GM19397 (cell line): ENCODE results near the gene PER2.
"Not testable (repeated sequence)": the region's sequence is repeated elsewhere in the genome, so short reads cannot be mapped to it uniquely, and the experiment has no call there.

Source experiments
- ATAC-seq: cut with Tn5 transposase; IDR thresholded peaks from one replicate; pipeline ENCODE4 v1.9.1; 2021; ENCODE audit warnings: mild to moderate bottlenecking, moderate library complexity; ENCODE audit not compliant: unreplicated experiment

The PER2 gene

DNA sequence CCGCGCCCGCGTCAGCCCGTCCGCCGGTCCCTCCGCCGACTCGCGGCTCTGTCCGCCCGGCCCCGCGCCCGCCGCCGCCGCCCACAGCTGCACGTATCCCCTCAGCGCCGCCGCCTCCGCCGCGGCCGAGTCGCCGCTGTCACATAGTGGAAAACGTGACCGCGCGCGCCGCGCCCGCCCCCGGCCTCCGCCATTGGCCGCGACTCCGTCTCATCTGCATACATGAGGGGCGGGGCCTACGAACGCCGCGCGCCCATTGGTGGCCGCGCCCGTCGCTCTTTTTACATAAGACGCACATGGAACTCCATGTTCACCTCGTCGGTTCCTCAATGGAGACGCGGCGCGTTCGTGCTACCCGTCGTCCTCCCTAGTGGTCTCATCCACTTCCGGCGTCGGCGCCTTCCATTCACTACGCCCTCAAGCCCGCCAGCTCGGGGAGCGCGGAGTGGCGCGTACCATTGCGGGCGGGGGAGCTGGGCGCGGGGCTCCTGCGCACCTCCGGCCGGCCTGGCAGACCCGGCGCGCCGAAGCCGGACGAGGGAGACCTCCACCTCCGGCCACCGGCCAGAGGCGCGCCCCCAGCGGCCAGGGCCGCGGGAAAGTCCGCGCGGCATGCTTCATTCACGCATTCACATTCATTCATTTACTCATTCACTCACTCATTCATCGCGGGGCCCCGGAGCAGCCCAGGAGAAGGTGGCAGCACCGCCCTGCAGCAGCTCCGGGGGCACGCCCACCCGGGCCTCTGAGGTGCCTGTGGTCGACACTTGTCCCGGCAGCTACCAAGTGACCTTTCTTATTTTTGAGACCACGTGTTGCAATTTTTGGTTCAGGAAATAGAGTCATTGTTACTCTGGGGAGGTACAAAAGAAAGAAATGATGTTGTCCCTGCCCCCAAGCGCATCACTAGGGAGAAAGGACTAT, 502 bp upstream of the PER2 start:
- ATAC-seq = peak; percentile 88

GRCh38 chr2:238286987-238287736, 1.2 kb downstream of the PER2 start:
- ATAC-seq = no peak

DNA sequence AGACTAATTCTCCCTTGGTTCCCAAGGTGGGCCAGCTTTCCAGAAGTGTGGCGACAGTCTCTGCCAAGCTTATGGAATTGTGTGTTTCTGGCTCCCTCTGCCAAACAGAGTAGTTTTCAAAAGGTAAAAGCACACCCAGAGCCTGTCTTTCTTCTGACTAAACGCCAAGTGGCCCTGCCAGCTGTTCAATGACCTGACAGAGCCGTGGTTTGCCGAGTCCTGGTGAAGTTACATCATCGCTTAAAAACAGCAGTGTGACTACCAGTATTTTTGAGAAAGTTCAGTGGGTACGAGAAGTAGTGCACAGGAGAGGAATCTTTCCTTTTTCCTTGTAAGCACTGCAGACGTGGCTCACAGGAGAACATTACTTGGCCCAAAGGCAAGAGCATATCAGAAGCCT, 1.9 kb downstream of the PER2 start:
- ATAC-seq = no peak

DNA sequence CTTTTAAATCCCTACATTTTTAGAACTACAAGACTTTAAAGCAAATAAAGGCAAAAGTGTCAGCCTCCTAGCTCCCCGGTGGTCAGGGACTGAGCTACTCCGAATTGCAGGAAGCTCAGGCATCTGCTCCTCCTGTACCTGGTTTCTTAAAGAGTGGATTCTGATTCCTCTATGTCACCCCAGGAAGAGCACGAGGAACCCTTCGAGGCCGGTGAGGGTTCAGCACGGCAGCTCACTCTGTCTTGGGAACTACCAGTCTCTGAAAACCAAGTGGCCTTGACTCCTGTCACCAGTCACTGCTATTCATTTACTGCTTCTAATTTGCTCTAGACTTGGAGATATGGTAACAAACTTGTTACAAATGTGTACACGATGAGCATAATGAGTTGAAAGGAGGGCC, 2.3 kb downstream of the PER2 start:
- ATAC-seq = no peak

- ATAC-seq = no peak
Measured at GRCh38 chr2:238285653-238286082, 2.7 kb downstream of the PER2 start.

DNA sequence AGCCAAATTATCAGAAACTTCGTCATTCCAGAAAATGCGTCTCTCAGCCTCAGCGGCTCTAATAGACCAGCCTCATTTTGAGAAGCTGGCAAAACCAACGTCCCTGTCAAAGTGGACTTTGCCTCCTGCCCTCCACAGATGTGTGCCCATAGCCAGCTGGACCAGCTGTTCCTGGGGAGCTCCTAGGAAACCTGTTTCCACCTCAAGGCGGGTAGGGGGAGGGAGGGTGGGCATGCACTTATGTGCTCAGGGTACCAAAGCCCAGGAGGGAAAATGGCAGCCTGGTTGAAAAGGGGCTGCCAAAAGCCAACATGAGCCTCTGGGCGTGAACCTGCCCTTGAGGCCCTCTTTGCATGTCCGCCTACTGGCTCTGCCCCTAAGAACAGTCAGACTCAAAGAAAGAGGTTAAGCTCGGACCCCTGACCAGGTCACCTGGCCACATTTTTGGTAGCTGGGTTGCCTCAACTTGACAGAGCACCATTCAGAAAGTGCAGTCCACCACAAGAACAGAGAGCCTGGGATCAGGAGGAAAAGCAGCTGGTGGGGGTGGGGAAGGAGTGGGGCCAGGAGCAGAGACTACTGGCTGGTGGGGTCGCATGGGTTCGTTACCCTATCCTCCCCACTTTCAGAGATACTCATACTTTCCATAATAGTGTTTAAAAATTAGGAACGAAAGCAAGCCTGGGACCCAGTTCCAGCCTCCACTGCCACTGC, 3.5 kb downstream of the PER2 start:
- ATAC-seq = no peak

DNA sequence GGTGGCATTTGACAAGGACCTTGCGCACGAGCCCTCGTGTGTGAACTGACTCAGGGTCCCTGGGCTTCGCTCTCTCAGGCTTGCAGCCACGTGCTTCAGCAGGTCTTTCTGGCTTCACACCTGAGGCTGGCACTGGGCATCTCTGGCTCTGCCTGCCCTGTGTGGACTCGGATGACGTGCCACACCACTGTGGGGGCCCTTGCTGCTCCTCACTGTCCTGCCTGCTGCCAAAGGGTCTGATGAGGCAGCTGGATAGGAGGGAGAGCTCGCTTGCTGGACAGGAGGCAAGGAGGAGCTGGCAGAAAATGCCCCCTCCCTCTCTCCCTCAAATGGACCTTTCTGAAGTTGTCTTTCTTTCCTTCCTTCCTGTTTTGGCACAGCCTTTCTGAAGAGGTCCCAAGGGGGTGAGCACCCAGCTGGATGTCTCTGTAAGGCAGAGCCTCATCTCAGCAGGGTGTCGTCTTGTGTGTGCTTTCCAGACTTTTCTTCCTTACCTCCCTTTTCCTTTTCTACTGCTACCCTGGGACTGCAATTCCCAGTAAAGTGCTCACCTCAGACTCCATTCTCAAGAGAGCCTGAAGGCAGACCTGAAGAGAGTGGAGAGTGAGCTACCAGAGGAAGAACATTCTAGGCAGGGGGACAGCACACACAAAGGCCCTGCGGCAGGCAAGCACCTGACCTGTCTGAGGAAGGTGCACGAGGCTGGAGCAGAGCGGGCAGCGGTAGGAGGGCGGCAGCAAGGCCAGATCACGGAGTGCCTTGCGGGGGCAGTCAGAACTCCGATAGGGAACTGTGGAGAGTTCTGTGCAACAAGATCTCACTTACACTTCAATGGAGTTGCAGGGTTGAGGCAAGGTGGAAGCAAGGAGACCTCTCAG, 5.3 kb downstream of the PER2 start:
- ATAC-seq = no peak

- ATAC-seq = no peak
Measured at GRCh38 chr2:238281826-238282480, 6.5 kb downstream of the PER2 start.

DNA sequence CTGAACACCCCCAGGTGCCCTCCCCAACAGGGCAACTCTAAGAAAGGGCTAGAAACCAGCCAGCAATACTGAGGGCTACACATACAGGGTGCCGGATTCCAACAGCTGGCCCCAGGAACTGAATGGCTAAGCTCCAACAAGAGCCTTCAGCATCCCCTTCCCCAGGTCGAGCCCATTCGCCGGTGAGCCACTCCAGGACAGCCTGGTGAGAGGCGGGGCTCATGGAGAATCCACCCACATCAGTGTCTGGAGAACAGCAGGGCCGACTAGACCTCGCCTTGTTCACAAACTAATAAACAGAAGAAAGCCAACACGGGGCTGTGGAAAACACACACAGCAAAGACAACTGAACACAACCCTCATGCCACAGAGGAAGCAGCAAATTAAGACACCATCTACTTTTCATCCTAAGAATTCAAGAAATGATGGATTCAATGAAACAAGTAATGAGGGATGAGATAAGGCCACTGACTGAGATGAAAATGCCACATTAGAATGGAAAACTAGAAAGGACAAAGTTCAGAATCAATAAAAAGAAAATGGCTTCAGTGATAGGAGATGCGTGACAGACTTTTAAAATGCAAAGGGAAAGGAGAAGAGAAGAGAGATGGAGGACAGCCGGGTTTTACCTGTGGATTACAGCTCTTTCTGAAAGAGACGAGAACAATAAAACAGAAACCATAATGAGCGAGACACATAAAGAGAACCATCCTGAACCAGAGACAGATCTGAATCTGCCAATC, 8.2 kb downstream of the PER2 start:
- no peak for ATAC-seq

DNA sequence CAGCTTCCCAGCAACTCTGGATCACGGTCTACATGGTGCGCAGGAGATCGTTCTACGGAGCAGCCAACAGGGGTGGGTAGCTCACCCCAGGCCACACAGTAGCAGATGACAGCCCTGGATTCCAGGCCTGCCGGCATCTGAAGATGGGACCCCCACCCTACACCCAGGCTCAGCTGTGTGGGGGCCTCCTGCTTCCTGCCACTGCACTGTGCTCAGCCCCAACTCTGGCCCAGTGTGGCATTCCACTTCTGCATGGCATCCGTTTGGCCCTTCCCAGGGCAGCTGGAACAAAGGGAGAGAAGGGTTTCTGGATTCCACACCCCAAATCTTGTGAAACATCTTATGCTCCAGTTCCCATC, 9.1 kb downstream of the PER2 start:
- ATAC-seq = no peak

DNA sequence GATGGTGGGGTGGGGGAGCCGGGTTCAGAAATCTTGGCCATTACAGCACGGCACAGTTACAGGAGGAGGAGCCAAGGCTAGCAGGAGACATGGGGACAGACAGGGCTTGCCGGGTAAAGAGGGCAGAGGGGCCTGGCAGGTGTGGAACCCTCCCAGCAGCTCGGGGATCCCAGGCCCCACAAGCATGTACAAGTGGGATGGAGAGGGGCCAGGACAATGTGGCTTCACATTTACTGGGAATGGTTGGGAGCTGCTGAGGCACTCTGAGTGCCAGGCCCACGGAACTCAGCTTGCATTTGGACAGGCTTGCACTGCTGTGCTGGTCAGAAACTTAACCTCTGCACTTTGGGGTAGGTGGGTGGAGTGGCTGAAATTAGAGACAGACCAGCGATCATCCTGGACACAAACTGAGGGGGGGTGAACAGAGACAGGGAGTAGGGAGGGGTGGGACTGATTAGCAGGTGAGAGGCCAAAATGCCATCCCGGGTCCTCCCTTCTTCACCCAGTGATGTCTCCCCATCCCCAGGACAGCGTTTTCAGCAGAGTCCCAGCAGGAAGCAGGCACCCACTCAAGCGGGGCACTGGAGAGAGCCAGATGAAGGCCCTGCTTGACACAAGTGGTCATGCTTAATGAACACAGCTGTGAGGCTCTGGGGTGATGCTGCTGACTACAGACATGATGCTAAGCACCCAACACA, 9.6 kb downstream of the PER2 start:
- no peak for ATAC-seq

DNA sequence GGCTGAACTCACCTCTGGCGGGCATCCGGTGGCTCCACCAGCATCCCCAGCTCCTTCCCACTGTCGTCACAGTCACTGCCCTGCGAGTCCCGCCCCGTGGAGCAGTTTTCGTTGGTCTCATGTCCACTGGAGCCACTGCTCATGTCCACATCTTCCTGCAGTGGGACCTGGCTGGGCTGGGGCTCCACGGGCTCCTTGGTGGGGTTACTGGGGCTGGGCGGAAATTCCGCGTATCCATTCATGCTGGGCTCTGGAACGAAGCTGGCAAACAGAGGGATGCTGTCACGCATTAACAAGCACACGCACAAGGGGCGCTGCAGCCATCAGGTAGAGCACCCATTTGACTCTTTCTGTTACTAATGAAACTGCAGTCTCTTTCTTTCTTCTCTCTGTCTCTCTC, 10.7 kb downstream of the PER2 start:
- ATAC-seq = no peak

- no peak for ATAC-seq
Measured at GRCh38 chr2:238274152-238274865, 14.1 kb downstream of the PER2 start.

DNA sequence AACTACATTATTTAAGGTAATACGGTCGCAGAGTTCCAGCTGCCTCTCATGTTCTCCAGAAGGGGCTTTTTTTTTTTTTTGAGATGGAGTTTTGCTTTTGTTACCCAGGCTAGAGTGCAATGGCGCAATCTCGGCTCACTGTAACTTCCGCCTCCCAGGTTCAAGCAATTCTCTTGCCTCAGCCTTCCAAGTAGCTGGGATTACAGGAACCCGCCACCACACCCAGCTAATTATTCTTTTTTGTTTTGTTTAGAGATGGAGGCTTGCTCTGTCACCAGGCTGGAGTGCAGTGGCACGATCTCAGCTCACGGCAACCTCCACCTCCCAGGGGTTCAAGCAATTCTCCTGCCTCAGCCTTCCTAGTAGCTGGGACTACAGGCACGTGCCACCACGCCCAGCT, 15.0 kb downstream of the PER2 start:
- not testable (repeated sequence) for ATAC-seq

GRCh38 chr2:238272156-238272555, 16.3 kb downstream of the PER2 start:
- no peak for ATAC-seq

DNA sequence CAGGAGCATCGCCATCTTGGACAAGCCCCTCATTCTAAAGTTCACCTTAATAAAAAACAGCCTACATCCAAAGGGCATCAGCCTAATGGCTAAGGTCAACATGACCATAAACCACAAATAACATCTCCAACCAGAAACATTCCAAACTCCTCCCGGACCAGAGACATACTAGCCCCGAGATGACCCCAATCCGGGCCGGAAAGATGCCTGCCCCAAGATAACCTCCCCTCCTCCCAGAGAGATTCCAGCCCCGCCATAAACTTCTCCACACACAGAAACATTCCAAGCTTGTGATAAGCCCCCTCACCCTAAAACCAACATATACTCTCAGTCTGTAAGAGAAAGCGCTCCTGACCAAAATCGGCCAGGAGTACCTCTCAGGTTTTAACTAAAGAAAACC, 16.7 kb downstream of the PER2 start:
- not testable (repeated sequence) for ATAC-seq

DNA sequence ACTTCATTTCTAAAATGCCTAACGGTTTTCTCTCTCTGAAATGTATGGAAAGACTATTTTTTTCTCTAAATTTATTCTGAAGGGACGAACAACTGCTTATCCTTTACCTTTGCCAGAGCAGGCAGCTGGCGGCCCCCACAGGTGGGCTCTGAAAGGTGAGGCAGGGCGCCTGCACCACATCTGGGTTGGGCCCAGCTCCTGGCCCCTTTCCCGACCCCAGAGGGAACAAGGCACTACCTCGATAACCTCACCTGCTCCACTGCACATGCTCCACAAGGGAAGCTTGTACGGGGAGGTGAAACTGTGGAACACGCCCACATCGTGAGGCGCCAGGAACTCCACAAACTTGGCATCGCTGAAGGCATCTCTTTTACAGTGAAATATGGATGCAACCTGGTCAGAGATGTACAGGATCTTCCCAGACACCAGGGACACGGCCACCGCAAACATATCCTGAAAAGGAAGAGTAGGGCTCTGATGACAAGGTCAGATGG, 17.3 kb downstream of the PER2 start:
- ATAC-seq = no peak

DNA sequence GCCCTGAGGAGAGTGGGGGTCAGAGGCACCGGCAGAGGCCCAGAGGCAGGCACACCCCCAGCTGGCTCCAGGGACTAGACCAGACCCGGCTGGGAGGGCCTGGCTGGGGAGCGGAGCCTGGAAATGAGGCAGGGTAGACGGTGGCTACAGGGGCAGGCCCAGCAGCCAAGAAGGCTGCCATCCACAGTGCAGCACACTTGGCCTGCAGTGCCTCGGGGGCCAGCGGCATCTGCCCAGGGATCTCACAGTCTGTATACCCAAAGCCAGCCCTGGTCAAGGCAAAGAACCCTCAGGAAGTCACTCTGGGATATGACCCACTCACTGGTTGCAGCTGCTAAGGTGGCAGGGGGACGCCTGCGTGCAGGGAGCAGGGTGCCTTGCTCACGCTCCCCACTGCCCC, 17.8 kb downstream of the PER2 start:
- ATAC-seq = no peak
